Keratinocyte (primary cell): Measurements from ENCODE around the gene VTI1A. TPM values are rescaled to one million over a fixed set of nuclear protein-coding genes. Genes with fewer than 3 reads are reported as not detected.

Source experiments
- DNase-seq: peaks from one replicate; pipeline ENCODE4 v3.0.0-alpha.2; 2011; ENCODE audit warnings: low read depth, missing footprints, low spot score
- FAIRE-seq: peaks from 2 replicates; lab custom pipeline; 2011; peaks lifted over from hg19 to GRCh38; lab: Jason Lieb, UNC
- H2AFZ ChIP-seq: 2 replicates; pipeline ENCODE4 v1.6.0; 2012; ENCODE audit warnings: low read length, control low read depth, inconsistent platforms; ENCODE audit not compliant: control insufficient read depth
- H3K27ac ChIP-seq: 2 replicates; pipeline ENCODE4 v1.5.1; 2011; ENCODE audit warnings: low read length; ENCODE audit not compliant: control insufficient read depth, insufficient read depth
- H3K27me3 ChIP-seq: 3 replicates; pipeline ENCODE4 v1.6.0; 2011; ENCODE audit warnings: low read length; ENCODE audit not compliant: control insufficient read depth, insufficient read depth; ENCODE audit errors: extremely low read depth
- H3K36me3 ChIP-seq, 2 experiments: 2 replicates in 1 of 2; 3 replicates in 1 of 2; pipeline ENCODE4 v1.5.1; 2011; ENCODE audit warnings: low read length in 2 of 2, mild to moderate bottlenecking in 1 of 2; ENCODE audit not compliant: control insufficient read depth in 2 of 2, insufficient read depth in 2 of 2; ENCODE audit errors: extremely low read depth in 1 of 2
- H3K4me1 ChIP-seq: 3 replicates; pipeline ENCODE4 v1.5.1; 2011; ENCODE audit warnings: low read length; ENCODE audit not compliant: control insufficient read depth, insufficient read depth; ENCODE audit errors: extremely low read depth
- H3K4me2 ChIP-seq: 3 replicates; pipeline ENCODE4 v1.6.0; 2011; ENCODE audit warnings: low read depth, low read length; ENCODE audit not compliant: control insufficient read depth, insufficient read depth; ENCODE audit errors: extremely low read depth
- H3K4me3 ChIP-seq, 3 experiments: fragments of 200-600 bp in 1 of 3; sonication (generic) in 1 of 3; 2 replicates in 2 of 3; 3 replicates in 1 of 3; pipeline ENCODE4 v1.5.1; 2011 to 2016; ENCODE audit warnings: low read length in 3 of 3, mild to moderate bottlenecking in 3 of 3, control low read depth in 2 of 3, inconsistent platforms in 1 of 3, low read depth in 1 of 3, mixed read lengths in 1 of 3, mixed run types in 1 of 3, moderate library complexity in 1 of 3; ENCODE audit not compliant: control insufficient read depth in 2 of 3, insufficient read depth in 2 of 3; ENCODE audit errors: extremely low read depth in 1 of 3
- H3K79me2 ChIP-seq: 2 replicates; pipeline ENCODE4 v1.6.0; 2012; ENCODE audit warnings: low read length; ENCODE audit not compliant: control insufficient read depth, insufficient read depth
- H3K9ac ChIP-seq: 3 replicates; pipeline ENCODE4 v1.6.0; 2011; ENCODE audit warnings: low read length; ENCODE audit not compliant: control insufficient read depth, insufficient read depth; ENCODE audit errors: extremely low read depth
- H3K9me1 ChIP-seq: 3 replicates; pipeline ENCODE4 v1.6.0; 2011; ENCODE audit warnings: low read length; ENCODE audit not compliant: control insufficient read depth, insufficient read depth; ENCODE audit errors: extremely low read depth
- H3K9me3 ChIP-seq: 2 replicates; pipeline ENCODE4 v1.5.1; 2012; ENCODE audit warnings: low read depth, low read length; ENCODE audit not compliant: control insufficient read depth
- H4K20me1 ChIP-seq: 3 replicates; pipeline ENCODE4 v1.6.0; 2011; ENCODE audit warnings: low read length; ENCODE audit not compliant: control insufficient read depth, insufficient read depth; ENCODE audit errors: extremely low read depth
- EZH2 ChIP-seq: IDR thresholded peaks from one replicate; pipeline ENCODE4 v1.6.1; 2012; ENCODE audit warnings: inconsistent platforms, mild to moderate bottlenecking, low read length, moderate library complexity
- dilution Hi-C: fragments of 300-500 bp; cut with MboI; formaldehyde crosslinking; loops from one replicate; pipeline ENCODE4 v1.7.0; 2020; ENCODE audit warnings: low sequenced_read_pairs; ENCODE audit not compliant: extremely low pct_ligation_motif_present
- polyA plus RNA-seq, 5 experiments: library from polyadenylated mRNA; depleted of rRNA in 3 of 5; stranded (reverse) in 3 of 5; stranded (forward) in 1 of 5; unstranded in 1 of 5; fragments of >200 nt; gene quantifications; 1 replicate in 1 of 5; 2 replicates in 3 of 5; 3 replicates in 1 of 5; pipeline versions ENCODE4 v1.2.1 to v1.2.3, GENCODE V29; 2011 to 2012; ENCODE audit warnings: missing spikeins in 2 of 5, low read depth in 1 of 5, low replicate concordance in 1 of 5
- TF ChIP-seq, protein P1 (sequence below), 3 experiments: IDR thresholded peaks in 1 of 3; conservative IDR thresholded peaks in 1 of 3; optimal IDR thresholded peaks in 1 of 3; 2 replicates in 2 of 3; 3 replicates in 1 of 3; pipeline versions ENCODE3 to v1.5.1; 2011; ENCODE audit warnings: low read length in 3 of 3, mild to moderate bottlenecking in 3 of 3, moderate library complexity in 2 of 3, control low read depth in 1 of 3, inconsistent platforms in 1 of 3; ENCODE audit not compliant: insufficient read depth in 2 of 3; ENCODE audit errors: extremely low read depth in 1 of 3

The VTI1A gene
- polyA plus RNA-seq, 1 donor (not counting 4 experiments of a cell fraction or from before 2014, with no cell fraction given), result 18.5 TPM

DNA sequence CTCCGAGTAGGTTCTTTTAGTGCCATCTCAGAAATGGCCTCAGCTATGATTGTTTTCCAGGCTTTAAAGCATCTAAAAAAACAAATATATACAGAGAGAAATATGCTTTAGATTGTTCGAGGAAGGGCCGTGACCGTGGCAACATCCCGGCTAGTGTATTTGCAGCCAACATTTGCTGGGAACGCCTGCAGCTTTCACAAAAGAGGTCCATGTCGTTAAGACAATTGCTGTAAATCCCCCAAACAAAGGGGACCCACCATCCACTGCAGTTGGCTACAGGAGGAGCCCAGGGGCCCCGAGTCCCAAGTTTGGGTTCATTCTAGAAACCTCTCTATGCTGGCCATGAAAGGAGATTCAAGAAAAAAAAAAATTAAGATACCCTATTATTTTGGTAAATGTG lies 350.2 kb downstream of the VTI1A start:
- Histone ChIP-seq H3K9me1 (no peaks in the 10 kb centered on the region), H3K4me3 (no peak overlapping the region), H3K4me2 (no peak overlapping the region), H3K79me2 (no peaks in the 10 kb centered on the region), H2AFZ (no peak overlapping the region), H3K36me3 (no peaks in the 10 kb centered on the region), H3K9ac (no peak overlapping the region), H4K20me1 (no peaks in the 10 kb centered on the region), H3K9me3 (no peaks in the 10 kb centered on the region), H3K4me1 (peaks cover 14% of the 10 kb centered on the region), H3K27ac (no peak overlapping the region), H3K27me3 (no peaks in the 10 kb centered on the region)
- dilution Hi-C loops, result no loop called here
- DNase-seq, result no peak
- no peak for FAIRE-seq
- TF ChIP-seq, protein P1, sequence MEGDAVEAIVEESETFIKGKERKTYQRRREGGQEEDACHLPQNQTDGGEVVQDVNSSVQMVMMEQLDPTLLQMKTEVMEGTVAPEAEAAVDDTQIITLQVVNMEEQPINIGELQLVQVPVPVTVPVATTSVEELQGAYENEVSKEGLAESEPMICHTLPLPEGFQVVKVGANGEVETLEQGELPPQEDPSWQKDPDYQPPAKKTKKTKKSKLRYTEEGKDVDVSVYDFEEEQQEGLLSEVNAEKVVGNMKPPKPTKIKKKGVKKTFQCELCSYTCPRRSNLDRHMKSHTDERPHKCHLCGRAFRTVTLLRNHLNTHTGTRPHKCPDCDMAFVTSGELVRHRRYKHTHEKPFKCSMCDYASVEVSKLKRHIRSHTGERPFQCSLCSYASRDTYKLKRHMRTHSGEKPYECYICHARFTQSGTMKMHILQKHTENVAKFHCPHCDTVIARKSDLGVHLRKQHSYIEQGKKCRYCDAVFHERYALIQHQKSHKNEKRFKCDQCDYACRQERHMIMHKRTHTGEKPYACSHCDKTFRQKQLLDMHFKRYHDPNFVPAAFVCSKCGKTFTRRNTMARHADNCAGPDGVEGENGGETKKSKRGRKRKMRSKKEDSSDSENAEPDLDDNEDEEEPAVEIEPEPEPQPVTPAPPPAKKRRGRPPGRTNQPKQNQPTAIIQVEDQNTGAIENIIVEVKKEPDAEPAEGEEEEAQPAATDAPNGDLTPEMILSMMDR (optimal IDR thresholded peaks at IDR 0.05 in 1 of 3, IDR thresholded peaks at IDR 0.05 in 1 of 3, conservative IDR thresholded peaks at IDR 0.05 in 1 of 3; ENCODE audit: extremely low read depth in 1 of 3, insufficient read depth in 2 of 3, low read length in 3 of 3), result no peak
- TF ChIP-seq EZH2, result no peak

DNA sequence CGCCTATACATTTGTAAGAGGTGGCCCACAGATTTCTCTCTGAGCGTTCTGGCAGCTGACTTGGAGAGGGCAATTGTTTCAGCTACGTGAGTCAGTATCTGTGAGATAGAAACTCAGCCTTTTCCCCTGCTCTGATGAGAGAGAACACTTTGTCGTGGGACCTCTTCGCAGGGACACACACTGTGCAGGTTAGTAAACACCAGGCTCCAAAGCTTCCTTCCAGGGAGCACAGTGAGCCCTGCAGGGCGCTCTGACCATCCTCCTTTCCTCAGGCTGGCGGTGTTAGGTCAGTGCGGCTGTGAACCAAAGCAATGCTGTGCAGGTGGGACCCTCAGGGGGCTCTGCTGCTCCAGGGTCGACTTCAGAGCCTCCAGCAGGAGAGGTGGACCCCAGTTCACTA lies 350.8 kb downstream of the VTI1A start:
- Histone ChIP-seq H3K27me3 (no peaks in the 10 kb centered on the region), H3K27ac (no peak overlapping the region), H3K4me3 (no peak overlapping the region), H2AFZ (no peak overlapping the region), H3K79me2 (no peaks in the 10 kb centered on the region), H3K9ac (no peak overlapping the region), H3K4me2 (no peak overlapping the region), H3K9me1 (no peaks in the 10 kb centered on the region), H3K4me1 (peaks cover 7% of the 10 kb centered on the region), H3K9me3 (no peaks in the 10 kb centered on the region), H4K20me1 (no peaks in the 10 kb centered on the region), H3K36me3 (no peaks in the 10 kb centered on the region)
- no peak for FAIRE-seq
- DNase-seq, result no peak
- TF ChIP-seq, protein P1 (optimal IDR thresholded peaks at IDR 0.05 in 1 of 3, IDR thresholded peaks at IDR 0.05 in 1 of 3, conservative IDR thresholded peaks at IDR 0.05 in 1 of 3; ENCODE audit: extremely low read depth in 1 of 3, insufficient read depth in 2 of 3, low read length in 3 of 3), result no peak
- TF ChIP-seq EZH2, result no peak
- dilution Hi-C loops, result no loop called here
